Fibroblast of the aortic adventitia (primary cell): ENCODE data around the gene FAAH. TPM values are rescaled to one million over a fixed set of nuclear protein-coding genes. Genes with fewer than 3 reads are reported as not detected.

ENCODE experiments used
- DNase-seq: peaks from one replicate; pipeline ENCODE4 v3.0.0-alpha.2; 2010; ENCODE audit warnings: low read depth
- H3K4me3 ChIP-seq: 2 replicates; pipeline ENCODE4 v1.5.1; 2011; ENCODE audit warnings: low read depth, mild to moderate bottlenecking, control low read depth, low read length, moderate library complexity
- total RNA-seq: library from RNA; depleted of rRNA; stranded (reverse); fragments of >200 nt; gene quantifications from 2 replicates; pipeline ENCODE4 v1.2.3, GENCODE V29; 2012; ENCODE audit warnings: low replicate concordance
- TF ChIP-seq, protein P1 (sequence below): IDR thresholded peaks from 2 replicates; pipeline ENCODE4 v1.5.1; 2011; ENCODE audit warnings: mild to moderate bottlenecking, low read length, control low read depth, inconsistent platforms; ENCODE audit not compliant: insufficient read depth

The FAAH gene
- total RNA-seq, 1 donor = 0.18 TPM

- no peak for DNase-seq
- TF ChIP-seq, protein P1, sequence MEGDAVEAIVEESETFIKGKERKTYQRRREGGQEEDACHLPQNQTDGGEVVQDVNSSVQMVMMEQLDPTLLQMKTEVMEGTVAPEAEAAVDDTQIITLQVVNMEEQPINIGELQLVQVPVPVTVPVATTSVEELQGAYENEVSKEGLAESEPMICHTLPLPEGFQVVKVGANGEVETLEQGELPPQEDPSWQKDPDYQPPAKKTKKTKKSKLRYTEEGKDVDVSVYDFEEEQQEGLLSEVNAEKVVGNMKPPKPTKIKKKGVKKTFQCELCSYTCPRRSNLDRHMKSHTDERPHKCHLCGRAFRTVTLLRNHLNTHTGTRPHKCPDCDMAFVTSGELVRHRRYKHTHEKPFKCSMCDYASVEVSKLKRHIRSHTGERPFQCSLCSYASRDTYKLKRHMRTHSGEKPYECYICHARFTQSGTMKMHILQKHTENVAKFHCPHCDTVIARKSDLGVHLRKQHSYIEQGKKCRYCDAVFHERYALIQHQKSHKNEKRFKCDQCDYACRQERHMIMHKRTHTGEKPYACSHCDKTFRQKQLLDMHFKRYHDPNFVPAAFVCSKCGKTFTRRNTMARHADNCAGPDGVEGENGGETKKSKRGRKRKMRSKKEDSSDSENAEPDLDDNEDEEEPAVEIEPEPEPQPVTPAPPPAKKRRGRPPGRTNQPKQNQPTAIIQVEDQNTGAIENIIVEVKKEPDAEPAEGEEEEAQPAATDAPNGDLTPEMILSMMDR = no peak
- no peak overlapping the region for H3K4me3 ChIP-seq
Observed at GRCh38 chr1:46455951-46456350, 61.8 kb downstream of the FAAH start.

DNA sequence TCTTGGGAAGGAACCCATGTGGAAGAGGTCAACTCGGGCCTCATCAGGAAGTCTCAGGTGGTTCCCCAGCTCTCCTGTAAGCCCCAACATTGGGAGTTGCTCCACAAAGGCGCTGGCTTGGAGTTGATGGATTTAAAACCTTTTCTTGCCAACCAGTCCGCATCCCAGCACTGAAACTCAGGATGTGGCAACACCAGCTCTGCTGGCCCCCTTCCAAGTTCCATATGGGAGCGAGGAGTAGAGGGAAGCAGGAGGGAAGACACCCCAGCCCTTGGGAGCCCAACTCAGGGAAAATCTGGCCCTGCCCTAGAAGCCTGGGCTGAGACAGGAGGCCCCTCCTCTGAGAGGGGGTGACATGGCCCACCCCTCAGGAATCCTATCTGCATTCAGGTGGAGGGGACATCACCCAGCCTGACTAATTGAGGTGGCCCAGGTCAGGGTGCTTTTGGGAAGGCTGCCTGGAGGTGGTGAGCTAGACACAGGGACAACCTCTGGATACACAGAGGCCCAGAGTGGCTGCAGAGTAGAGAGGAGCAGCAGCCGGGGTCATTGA is 62.4 kb downstream of the FAAH start:
- TF ChIP-seq, protein P1 = no peak
- peak; percentile 12 for DNase-seq

DNA sequence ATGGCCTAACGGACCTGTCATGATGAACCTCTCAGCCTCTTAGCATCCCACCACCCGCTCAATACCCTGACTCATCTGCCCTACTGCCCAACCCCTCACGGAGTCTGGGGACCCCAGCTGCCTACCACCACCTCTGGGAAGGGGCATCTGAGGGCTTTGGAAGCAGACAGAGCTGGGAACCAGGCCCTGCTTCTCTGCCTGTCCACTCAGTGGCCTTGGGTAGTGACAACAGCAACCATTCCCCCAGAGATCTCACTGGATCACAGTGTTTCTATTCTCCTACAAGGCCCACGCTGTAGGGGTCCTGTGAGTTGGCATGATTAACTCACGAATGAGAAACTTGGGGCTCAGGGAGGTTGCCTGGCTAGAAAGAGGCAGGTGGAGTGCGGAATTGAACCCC is 63.1 kb downstream of the FAAH start:
- no peak overlapping the region for H3K4me3 ChIP-seq
- TF ChIP-seq, protein P1 = no peak
- DNase-seq = no peak

More for the DNA sequence above, 62.4 kb downstream of the FAAH start:
- H3K4me3 ChIP-seq = no peak overlapping the region

GRCh38 chr1:46458190-46458589 is 64.1 kb downstream of the FAAH start:
- DNase-seq = no peak
- TF ChIP-seq, protein P1 = no peak
- H3K4me3 ChIP-seq = no peak overlapping the region

DNA sequence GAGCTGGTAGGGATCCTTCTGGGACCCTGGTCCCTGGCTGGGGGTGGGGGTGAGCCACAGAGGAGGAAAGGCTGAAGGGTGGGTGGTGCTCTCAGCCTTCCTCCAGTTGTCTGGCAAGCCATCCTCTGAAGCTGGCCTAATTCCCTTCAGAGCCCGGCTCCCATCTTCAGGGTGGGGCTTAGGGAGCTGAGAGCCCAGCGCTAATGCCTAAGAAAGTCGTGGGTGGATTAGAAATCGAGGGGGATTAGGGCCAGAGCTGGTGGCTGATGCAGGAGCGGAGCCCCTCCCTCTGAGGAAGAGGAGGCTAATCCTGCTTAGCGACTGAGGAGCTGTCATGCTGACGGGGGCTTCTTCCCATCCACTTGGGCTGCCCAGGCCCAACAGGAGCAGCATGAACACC is 64.7 kb downstream of the FAAH start:
- H3K4me3 ChIP-seq = no peak overlapping the region
- DNase-seq = no peak
- TF ChIP-seq, protein P1 = no peak

DNA sequence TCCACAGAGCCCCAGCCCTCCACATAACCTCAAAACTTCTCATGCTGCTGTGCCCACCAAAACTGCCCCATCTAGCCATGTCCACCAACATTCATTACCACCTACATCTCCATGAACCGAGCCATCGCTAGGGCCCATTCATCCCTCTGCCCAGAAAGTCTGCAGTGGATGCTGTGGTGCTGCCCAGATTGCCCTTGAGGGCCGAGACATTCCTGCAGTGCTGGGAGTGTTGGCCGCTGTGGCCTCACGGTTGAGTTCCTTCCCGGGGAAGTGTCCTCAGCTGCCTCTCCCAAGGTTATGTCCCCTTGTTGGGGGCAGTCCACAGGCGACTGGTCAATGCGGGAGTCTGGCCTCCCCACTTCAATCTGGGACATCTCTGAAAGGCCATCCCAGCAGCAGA is 65.2 kb downstream of the FAAH start:
- no peak for DNase-seq
- no peak overlapping the region for H3K4me3 ChIP-seq
- TF ChIP-seq, protein P1 = no peak

GRCh38 chr1:46461017-46461808 is 67.1 kb downstream of the FAAH start:
- TF ChIP-seq, protein P1 = no peak
- no peak for DNase-seq
- H3K4me3 ChIP-seq = no peak overlapping the region
